Prostate gland (tissue), 2 donors: ENCODE measurements around the gene SNX3. TPM values are rescaled to one million over a fixed set of nuclear protein-coding genes. Genes with fewer than 3 reads are reported as not detected.

Experiments used
- DNase-seq: peaks from one replicate; pipeline ENCODE4 v3.0.0-alpha.2; 2019; ENCODE audit warnings: low spot score
- H3K27ac ChIP-seq, 2 donors: fragments of 200-600 bp; sonication (generic); 2 replicates each; pipeline ENCODE4 v1.5.1; 2017 to 2019
- H3K27me3 ChIP-seq: fragments of 200-600 bp; sonication (generic); replicated peaks from 2 replicates; pipeline ENCODE4 v1.5.1; 2019; ENCODE audit not compliant: insufficient read depth
- H3K36me3 ChIP-seq, 2 donors: fragments of 200-600 bp; sonication (generic); 1 replicate in 1 of 2; 2 replicates in 1 of 2; pipeline versions ENCODE4 v1.5.1 to v1.8.1; 2017 to 2019
- H3K4me1 ChIP-seq: fragments of 200-600 bp; sonication (generic); replicated peaks from 2 replicates; pipeline ENCODE4 v1.5.1; 2019
- H3K4me3 ChIP-seq, 2 donors: fragments of 200-600 bp; sonication (generic); 2 replicates each; pipeline ENCODE4 v1.5.1; 2017 to 2019
- H3K9me3 ChIP-seq: fragments of 200-600 bp; sonication (generic); 2 replicates; pipeline ENCODE4 v1.5.1; 2017
- POLR2A ChIP-seq: fragments of 450-650 bp; IDR thresholded peaks from one replicate; pipeline ENCODE4 v1.6.1; 2016; ENCODE audit warnings: antibody characterized with exemption, mild to moderate bottlenecking
- POLR2AphosphoS5 ChIP-seq: sonication (generic); formaldehyde crosslinking; IDR thresholded peaks from one replicate; pipeline ENCODE4 v1.6.1; 2017; ENCODE audit warnings: antibody characterized with exemption
- WGBS: methylation state at CpG from one replicate; pipeline ENCODE4 v1.1.5; 2018; 5-methylcytosine and 5-hydroxymethylcytosine counted together
- intact Hi-C: fragments of 100-400 bp; cut with DNase I; formaldehyde crosslinking; loops from one replicate; pipeline ENCODE4 v1.14.2; 2022
- total RNA-seq, 2 donors: library from RNA; depleted of rRNA; stranded (reverse); fragments of >200 nt; gene quantifications; one replicate each; pipeline ENCODE4 v1.1.0, GENCODE V29; 2016
- TF ChIP-seq, protein P1 (sequence below), 4 experiments: fragments of 200-600 bp in 2 of 4; fragments of 450-650 bp in 2 of 4; sonication (generic) in 2 of 4; IDR thresholded peaks; 1 replicate in 3 of 4; 2 replicates in 1 of 4; pipeline ENCODE4 v1.5.1; 2016 to 2019; ENCODE audit warnings: antibody characterized with exemption in 4 of 4, mild to moderate bottlenecking in 2 of 4, moderate library complexity in 2 of 4

Gene SNX3
- total RNA-seq, 2 donors from 2014 or later: 93.3 to 93.6 TPM

DNA sequence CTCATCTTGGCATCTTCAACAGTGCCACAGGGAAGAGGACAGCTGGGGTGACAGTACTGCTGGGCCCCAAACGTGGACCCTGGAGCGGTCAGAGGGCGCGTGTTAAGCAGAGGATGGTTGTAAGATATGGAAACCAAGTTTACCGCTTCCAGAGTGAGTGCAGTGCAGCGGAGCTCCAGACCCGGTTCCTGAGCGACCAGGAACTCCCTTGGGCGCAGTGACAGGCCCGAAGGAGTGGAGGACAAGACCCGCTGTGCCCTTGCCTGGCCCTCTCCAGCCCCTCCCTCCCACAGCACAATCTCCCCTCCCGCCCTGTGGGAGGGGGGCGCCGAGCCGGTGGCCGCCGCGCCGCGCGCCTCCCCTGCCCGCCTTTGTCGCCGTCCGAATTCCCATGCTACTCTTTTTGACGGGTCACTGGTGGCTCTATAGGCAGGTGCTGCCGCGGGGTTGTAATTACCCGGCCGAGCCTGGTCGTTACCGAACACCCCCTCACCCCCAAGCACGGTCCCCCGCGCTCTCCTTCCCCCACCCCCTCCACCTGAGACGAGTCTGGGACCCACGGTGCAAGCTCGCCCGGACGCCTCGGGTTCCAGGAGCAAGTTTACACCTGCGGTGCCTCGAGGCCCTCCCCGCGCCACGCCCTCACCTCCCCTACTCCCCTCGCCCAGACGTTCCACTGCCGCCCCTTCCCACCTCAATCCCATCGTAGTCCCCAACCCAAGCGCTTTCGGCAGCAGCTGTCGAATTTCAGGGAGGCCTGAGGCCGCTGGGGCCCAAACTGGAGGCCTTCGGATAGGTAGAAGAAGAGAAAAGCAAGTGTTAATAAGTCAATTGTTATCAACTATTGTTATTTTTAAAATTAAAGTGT lies 91.1 kb downstream of the SNX3 start:
- H3K4me3 ChIP-seq: no peak overlapping the region
- no peak overlapping the region for H3K27ac ChIP-seq
- no peak for TF ChIP-seq POLR2AphosphoS5
- TF ChIP-seq POLR2A: no peak
- TF ChIP-seq, protein P1, sequence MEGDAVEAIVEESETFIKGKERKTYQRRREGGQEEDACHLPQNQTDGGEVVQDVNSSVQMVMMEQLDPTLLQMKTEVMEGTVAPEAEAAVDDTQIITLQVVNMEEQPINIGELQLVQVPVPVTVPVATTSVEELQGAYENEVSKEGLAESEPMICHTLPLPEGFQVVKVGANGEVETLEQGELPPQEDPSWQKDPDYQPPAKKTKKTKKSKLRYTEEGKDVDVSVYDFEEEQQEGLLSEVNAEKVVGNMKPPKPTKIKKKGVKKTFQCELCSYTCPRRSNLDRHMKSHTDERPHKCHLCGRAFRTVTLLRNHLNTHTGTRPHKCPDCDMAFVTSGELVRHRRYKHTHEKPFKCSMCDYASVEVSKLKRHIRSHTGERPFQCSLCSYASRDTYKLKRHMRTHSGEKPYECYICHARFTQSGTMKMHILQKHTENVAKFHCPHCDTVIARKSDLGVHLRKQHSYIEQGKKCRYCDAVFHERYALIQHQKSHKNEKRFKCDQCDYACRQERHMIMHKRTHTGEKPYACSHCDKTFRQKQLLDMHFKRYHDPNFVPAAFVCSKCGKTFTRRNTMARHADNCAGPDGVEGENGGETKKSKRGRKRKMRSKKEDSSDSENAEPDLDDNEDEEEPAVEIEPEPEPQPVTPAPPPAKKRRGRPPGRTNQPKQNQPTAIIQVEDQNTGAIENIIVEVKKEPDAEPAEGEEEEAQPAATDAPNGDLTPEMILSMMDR (IDR thresholded peaks at IDR 0.05): no peak
- no peak for DNase-seq
- 10% methylated on average over 32 of the region's 55 CpGs for WGBS
- H3K27me3 ChIP-seq: peaks cover 76% of the 10 kb centered on the region
- H3K4me1 ChIP-seq: peaks cover 3% of the 10 kb centered on the region
- intact Hi-C loops: no loop called here
- H3K36me3 ChIP-seq: no peaks in the 10 kb centered on the region
- no peaks in the 10 kb centered on the region for H3K9me3 ChIP-seq

DNA sequence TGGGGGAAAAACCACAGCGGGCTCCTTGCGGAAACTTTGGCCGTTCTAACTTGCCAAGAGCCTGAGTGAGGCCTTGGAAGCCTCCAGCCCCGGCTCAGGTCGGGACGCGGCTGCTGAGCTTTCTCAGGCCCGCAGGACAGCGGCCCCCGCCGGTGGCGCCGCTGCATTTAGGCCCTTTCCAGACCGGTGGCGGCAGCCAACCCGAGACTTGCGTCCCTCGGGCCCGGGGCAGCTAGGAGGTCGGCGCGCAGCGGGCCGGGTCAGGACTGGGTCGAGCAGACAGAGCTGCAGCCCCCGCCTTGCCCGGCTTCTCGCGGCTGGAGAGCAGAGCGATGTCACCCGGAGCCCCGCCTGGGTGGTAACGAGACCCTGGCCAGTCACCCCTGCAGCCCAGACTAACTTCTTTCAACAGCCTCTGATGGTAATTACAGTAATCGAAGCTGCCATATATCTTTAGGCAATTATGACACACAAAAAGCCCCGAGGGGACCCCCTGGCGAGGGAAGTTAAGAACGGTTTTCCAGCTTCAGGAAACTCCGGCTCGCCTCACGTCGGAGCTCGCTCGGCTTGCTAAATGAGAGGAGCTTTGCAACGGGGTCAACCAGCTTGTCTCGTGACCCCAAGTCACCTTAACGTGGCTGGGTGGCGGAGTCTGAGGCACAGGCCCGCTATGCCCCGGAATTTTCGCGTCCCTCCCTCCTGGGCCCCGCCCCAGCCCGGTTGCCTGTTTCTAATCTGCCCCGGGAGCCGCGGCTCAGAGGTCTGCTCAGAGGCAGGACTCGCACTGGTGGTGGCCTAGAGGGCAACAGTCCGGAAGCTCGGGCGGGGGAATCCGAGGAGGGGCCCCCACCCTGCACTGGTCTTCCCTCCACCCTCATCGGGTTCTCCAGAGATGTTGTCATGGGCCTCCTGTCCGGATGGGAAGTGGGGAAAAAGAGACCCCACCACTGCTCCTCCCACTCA lies 92.1 kb downstream of the SNX3 start:
- H3K27ac ChIP-seq: no peak overlapping the region
- H3K36me3 ChIP-seq: no peaks in the 10 kb centered on the region
- H3K9me3 ChIP-seq: no peaks in the 10 kb centered on the region
- no peak for DNase-seq
- intact Hi-C loops: no loop called here
- H3K27me3 ChIP-seq: peaks cover 76% of the 10 kb centered on the region
- 8% methylated on average over 52 of the region's 63 CpGs for WGBS
- H3K4me3 ChIP-seq: no peak overlapping the region
- no peak for TF ChIP-seq POLR2AphosphoS5
- TF ChIP-seq, protein P1 (IDR thresholded peaks at IDR 0.05): peak in 1 of 4 experiments; percentile 11
- H3K4me1 ChIP-seq: peaks cover 3% of the 10 kb centered on the region

DNA sequence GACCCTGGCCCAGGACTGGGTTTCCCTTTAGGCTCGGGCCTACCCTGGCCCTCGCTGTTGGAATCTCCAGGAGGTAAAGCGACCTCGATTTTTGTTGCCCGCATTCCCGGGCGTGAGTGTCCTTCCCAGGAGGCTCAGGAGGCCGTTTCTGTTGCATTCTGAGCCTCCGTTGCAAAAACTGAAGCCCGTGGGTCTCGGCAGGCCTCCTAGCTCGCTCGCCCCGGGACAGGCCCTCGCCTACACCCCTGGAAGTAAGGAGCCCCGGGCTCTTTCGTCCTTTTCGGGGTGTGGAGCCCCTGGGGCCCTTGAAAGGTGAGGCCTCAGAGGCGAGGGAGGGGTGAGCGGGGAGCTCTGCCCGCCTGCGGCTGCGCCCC lies 92.8 kb downstream of the SNX3 start:
- H3K4me3 ChIP-seq: no peak overlapping the region
- H3K27me3 ChIP-seq: peaks cover 80% of the 10 kb centered on the region
- 28% methylated on average over 23 of the region's 23 CpGs for WGBS
- intact Hi-C loops: no loop called here
- no peak for DNase-seq
- TF ChIP-seq POLR2AphosphoS5: no peak
- TF ChIP-seq POLR2A: no peak
- TF ChIP-seq, protein P1 (IDR thresholded peaks at IDR 0.05): no peak
- no peak overlapping the region for H3K27ac ChIP-seq
- H3K9me3 ChIP-seq: no peaks in the 10 kb centered on the region
- H3K4me1 ChIP-seq: peaks cover 3% of the 10 kb centered on the region
- H3K36me3 ChIP-seq: no peaks in the 10 kb centered on the region

DNA sequence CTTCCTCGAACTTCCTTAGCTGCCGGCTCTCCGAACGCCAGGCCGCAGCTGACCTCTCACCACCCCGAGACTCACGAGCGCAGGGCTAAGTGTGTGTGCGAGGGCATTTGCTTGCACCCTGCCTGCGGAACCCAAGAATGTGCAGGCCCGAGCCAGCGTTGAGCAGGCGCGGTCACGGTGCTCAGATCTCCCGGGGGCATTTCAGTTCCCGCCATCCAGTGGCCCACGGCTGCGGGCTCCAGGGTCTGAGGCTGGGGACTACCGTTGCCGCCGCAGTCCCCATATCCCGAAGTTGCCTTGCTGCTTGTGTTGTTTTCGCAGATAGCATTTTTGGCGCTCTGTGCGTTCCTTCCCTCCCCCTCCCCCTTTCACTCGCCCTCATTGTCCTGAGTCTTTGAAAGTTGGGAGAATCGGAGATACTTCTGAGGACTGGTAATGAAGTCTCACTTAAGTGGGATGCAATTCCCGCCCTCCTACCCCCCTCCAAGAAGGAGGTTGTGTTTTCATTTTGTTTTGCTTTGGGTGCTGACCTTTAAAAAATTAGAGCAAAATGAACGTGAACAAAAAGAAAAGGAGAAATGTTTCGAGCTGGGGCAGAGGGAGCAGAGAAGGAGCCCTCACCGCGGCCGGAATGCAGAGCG lies 93.3 kb downstream of the SNX3 start:
- peaks cover 77% of the 10 kb centered on the region for H3K27me3 ChIP-seq
- peaks cover 3% of the 10 kb centered on the region for H3K4me1 ChIP-seq
- no peak for DNase-seq
- H3K36me3 ChIP-seq: no peaks in the 10 kb centered on the region
- no peaks in the 10 kb centered on the region for H3K9me3 ChIP-seq
- WGBS: 31% methylated on average over 35 of the region's 35 CpGs
- intact Hi-C loops: no loop called here
- TF ChIP-seq, protein P1 (IDR thresholded peaks at IDR 0.05): no peak
- TF ChIP-seq POLR2AphosphoS5 (no peak), POLR2A (no peak)
- H3K27ac ChIP-seq: no peak overlapping the region
- H3K4me3 ChIP-seq: no peak overlapping the region
